GM10248 (cell line): ENCODE measurements around the gene VWA1.
"Not testable (repeated sequence)": the region's sequence is repeated elsewhere in the genome, so short reads cannot be mapped to it uniquely, and the experiment has no call there.

Experiments
- CTCF ChIA-PET: fragments of 300-600 bp; sonication (Branson Sonifier 250); formaldehyde crosslinking; extraction: SDS; loops from one replicate; lab custom pipeline; 2021; ENCODE audit warnings: antibody characterized with exemption; lab: Yijun Ruan, JAX
- POLR2A ChIA-PET: fragments of 350-650 bp; sonication (Branson Sonifier 250); formaldehyde crosslinking; extraction: SDS; loops from one replicate; lab custom pipeline; 2020; ENCODE audit warnings: antibody characterized with exemption; lab: Yijun Ruan, JAX
- DNase-seq: peaks from one replicate; pipeline ENCODE4 v3.0.0; 2012; ENCODE audit errors: extremely low spot score
- TF ChIP-seq, protein P1 (sequence below): IDR thresholded peaks from 2 replicates; pipeline ENCODE4 v1.5.1; 2012; ENCODE audit warnings: mild to moderate bottlenecking, low read depth; ENCODE audit errors: extremely low read depth, missing control alignments, control extremely low read depth

The VWA1 gene

DNA sequence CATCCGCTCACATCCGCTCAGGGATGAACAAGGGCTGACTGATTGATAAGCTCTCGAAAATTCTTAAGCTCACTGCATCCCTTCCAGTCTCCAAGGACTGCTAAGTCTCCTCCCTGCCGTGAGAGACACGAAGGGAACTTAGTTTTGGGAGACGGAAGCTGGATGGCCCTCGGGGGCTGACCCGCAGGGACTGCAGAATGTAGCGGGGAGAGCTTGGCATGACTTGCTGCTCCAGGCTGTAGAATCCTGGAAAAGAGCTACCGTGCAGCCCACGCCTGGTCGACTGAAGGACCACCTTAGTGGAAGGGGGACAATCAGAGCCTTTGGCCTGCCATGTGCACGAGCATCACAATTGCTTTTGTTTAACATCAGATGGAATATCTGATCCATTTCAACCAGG, 19.7 kb upstream of the VWA1 start:
- ChIA-PET POLR2A (no interaction called here), CTCF (interaction anchor here (0.9 to 2.1 kb wide), 4 partner anchors 15 to 43 kb away, joined by 4 to 7 read pairs (median 6); partner anchors contain the start of gene CCNL2)
- DNase-seq, result no peak
- TF ChIP-seq, protein P1, sequence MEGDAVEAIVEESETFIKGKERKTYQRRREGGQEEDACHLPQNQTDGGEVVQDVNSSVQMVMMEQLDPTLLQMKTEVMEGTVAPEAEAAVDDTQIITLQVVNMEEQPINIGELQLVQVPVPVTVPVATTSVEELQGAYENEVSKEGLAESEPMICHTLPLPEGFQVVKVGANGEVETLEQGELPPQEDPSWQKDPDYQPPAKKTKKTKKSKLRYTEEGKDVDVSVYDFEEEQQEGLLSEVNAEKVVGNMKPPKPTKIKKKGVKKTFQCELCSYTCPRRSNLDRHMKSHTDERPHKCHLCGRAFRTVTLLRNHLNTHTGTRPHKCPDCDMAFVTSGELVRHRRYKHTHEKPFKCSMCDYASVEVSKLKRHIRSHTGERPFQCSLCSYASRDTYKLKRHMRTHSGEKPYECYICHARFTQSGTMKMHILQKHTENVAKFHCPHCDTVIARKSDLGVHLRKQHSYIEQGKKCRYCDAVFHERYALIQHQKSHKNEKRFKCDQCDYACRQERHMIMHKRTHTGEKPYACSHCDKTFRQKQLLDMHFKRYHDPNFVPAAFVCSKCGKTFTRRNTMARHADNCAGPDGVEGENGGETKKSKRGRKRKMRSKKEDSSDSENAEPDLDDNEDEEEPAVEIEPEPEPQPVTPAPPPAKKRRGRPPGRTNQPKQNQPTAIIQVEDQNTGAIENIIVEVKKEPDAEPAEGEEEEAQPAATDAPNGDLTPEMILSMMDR, result no peak

DNA sequence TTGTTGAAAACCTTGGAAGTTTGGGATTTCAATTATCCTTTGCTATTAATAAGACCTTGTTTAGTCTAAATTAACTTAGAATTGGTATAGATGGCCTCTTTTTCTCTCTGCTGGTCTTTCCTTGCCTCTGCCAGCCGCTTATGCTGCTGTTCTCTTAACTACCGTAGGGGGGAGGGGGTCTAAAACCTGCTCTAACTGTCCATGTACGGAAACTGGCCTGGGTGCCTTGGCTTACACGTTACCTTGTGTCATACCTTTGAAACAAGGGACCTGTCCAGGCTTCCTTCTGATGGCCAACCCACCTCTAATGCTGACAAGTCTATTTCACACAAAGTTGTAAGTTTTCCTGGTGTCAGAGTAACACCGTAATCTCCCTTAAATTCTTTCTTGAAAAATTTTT, 18.1 kb upstream of the VWA1 start:
- POLR2A ChIA-PET, DNase-seq, CTCF ChIA-PET: not testable (repeated sequence)

DNA sequence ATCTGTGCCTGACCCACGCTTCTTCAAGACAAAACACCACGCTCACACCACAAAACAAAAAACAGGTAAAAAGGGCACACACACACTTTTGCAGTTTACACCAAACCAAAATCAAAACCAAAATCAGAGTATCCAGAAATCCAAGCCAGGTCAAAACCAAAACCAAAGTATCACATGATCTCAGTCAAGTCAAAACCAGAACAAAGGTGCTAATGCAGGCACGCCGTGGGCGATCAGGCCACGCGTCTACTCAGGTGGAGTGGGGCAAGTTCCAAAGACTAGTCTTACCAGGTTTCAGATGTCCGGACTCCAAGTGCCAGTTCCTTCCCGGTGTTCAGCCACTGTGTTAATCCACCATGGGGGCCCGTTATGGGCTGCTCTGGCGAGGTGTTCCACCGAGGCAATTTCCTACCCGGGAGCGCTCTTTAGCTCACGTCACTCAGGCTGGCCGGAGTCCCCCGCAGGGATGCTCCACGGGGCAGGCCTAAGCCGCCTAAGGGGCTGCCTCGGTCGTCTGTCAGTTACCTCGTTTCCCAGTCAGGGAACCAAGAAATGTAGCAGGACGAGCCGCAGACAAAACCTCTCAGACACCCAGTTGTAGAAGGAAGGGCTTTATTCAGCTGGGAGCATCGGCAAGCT, 17.5 kb upstream of the VWA1 start:
- DNase-seq, result peak; percentile 51
- POLR2A ChIA-PET, CTCF ChIA-PET: not testable (repeated sequence)

DNA sequence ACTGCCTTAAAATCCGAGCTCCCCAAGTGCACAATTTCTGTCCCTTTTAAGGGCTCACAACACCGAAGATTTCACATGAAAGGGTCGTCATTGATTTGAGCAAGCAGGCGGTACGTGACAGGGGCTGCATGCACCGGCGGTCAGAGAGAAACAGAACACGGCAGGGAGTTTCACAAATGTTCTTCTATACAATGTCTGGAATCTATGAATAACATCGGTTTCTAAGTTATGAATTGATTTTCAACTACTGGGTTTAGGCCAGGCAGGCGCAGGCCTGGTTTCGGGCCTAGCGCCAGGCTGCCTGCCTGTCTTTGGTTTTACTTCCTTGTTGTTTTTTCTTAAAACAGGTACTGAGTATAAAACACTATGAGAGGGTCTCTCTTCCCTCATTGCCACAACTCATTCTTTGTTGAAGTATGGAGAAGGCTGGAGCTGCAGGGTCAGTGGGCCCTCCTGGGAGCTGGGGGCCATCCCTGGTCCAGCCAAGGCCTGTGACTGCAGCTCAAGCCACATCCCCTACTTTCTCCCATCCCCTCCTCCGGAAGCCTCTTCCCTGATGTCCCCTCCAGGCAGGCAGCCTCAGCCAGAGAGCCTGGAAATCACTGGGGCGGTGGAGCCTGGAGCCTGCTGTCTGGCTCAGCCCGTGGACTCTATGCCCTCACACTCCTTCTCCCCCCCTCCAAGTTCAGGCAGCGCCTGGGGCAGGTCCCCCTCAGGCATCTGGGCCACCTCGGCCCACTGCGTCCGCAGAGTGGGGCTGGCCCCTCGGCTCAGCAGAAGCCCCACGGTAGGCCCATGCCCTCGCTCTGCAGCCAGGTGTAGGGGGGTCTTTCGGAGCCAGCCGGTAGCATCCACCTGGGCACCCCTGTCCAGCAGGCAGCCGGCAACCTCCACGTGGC, 16.8 kb upstream of the VWA1 start:
- CTCF ChIA-PET, result no interaction called here
- TF ChIP-seq, protein P1, result no peak

DNA sequence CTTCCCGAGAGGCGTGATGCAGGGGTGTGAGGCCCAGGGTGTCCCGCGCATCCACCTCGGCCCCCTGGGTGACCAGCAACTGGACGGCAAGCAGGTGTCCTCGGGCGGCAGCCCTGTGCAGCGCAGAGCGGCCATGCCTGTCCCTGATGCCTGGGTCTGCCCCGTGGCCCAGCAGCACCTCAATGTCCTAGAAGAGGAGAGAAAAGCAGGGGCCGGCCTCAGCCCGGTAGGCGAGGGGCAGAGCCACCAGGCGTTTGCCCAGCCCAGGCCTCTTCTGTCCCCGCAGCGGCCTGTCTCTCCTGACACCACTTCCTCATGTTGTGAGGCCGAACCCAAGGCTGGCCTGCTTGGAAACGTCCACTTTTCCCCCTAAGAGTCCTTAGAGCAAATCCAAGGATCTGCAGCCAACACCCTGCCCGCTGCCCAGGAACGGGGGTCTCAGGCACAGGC, 16.1 kb upstream of the VWA1 start:
- TF ChIP-seq, protein P1, result no peak
- ChIA-PET POLR2A (interaction anchor here (0.7 kb wide), 1 partner anchor 196 kb away, joined by 3 read pairs; the partner anchor contains the start of gene MIB2), CTCF (no interaction called here)
- DNase-seq, result peak; percentile 19

More for the DNA sequence above, 16.8 kb upstream of the VWA1 start:
- DNase-seq, result peak; percentile 26
- POLR2A ChIA-PET, result no interaction called here

DNA sequence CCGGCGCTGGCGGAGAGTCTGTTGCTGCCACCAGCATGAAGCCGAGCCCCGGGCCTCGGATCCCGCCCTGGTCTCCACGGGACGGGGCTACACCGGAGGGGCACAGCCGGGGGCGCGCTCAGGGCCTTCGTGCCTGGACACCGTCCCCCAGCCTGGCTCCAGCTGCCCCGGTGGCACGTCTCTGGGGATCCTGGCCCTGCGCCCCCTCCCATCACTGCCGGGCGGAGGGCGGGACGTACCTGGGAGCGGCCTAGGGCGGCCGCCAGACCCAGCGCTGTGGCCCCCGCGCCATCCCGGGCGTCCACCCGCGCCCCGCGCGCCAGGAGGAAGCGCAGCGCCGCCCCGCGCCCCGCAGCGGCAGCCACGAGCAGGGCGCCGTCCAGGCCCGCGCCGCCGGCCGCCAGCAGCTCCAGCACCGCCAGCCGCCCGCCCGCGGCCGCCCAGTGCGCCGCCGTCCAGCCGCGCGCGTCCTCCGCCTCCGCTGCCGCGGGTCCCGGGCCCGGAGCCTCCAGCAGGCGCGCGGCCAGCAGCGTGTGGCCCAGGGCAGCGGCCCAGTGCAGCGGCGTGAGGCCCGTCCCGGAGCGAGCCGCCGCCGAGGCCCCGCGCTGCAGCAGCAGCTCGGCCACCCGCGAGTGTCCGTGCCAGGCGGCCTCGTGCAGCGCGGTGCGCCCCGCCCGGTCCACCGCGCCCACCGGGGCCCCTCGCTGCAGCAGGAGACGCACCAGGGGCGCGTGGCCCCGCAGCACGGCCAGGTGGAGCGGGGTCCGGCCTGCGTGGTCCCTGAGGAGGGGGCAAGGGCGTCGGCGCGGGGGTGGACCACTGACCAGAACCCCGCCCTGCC, 15.5 kb upstream of the VWA1 start:
- TF ChIP-seq, protein P1, result no peak
- ChIA-PET POLR2A (interaction anchor here (0.7 kb wide), 1 partner anchor 195 kb away, joined by 3 read pairs; the partner anchor contains the start of gene MIB2), CTCF (no interaction called here)
- DNase-seq, result peak; percentile 29

DNA sequence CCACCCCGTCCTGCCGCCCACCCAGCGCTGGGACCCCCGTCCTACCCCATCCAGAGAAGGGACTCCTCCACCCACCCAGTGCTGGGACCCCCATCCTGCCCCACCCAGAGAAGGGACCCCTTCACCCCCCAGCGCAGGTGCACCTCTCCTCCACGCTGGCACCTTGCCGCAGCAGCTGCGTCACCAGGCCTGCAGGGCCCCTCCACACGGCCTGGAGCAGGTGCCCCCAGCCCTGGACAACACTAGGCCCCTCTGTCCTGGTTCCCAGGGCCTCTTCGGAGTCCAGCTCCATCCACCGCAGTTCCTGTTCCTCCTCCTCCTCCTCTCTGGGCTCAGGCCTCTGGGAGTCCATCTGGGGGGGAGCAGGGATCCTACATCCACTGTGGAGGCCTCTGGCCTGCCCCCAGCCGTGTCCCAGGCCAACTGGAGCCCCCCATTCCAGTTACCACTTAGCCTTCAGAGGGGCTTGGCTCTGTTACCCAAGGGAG, 14.8 kb upstream of the VWA1 start:
- CTCF ChIA-PET, result interaction anchor here (1.4 kb wide), 1 partner anchor 20 kb away, joined by 7 read pairs; no protein-coding TSS in a partner anchor

More for the DNA sequence above, 14.8 kb upstream of the VWA1 start:
- TF ChIP-seq, protein P1, result no peak
- POLR2A ChIA-PET, result no interaction called here
- peak; percentile 16 for DNase-seq
